Loucy (cell line): Measurements from ENCODE around the gene ATP7B.

ENCODE experiments used
- CTCF ChIP-seq: fragments of 200-600 bp; sonication (generic); conservative IDR thresholded peaks from 2 replicates; pipeline ENCODE4 v1.5.1; 2014; ENCODE audit warnings: mild to moderate bottlenecking, antibody characterized with exemption, low read length
- EZH2phosphoT487 ChIP-seq: fragments of 200-600 bp; IDR thresholded peaks from 2 replicates; pipeline ENCODE4 v1.6.1; 2018; ENCODE audit warnings: antibody characterized with exemption, mild to moderate bottlenecking, moderate library complexity, borderline replicate concordance

GRCh38 chr13:52004511-52005170 lies 6.6 kb downstream of the ATP7B start:
- TF ChIP-seq CTCF (peak; percentile 45), EZH2phosphoT487 (no peak)
